HL-60/S4 treated with phorbol 12-myristate 13-acetate at 8.2 ng/mL for 4 days and 3 days (cell line): ENCODE data around the gene XDH.

ENCODE experiments used
- in situ Hi-C: fragments of 300-500 bp; cut with MboI; formaldehyde crosslinking; loops from 2 replicates; pipeline ENCODE4 v1.15.0; 2022; ENCODE audit warnings: low sequenced_read_pairs

Gene XDH

GRCh38 chr2:31414601-31415241 lies at the start of gene XDH:
TSS of gene XDH (minus strand) at chr2:31414742. CDS start at chr2:31414666, 76 bp downstream.
- in situ Hi-C loops = no loop called here

GRCh38 chr2:31457651-31458050 lies 43.1 kb upstream of the XDH start:
- in situ Hi-C loops = no loop called here

- in situ Hi-C loops = no loop called here
These were observed 32.3 kb upstream of the XDH start for GRCh38 chr2:31446848-31447247.

GRCh38 chr2:31442376-31442775 lies 27.8 kb upstream of the XDH start:
- in situ Hi-C loops = no loop called here

- in situ Hi-C loops = no loop called here
These were observed 26.2 kb upstream of the XDH start for GRCh38 chr2:31440764-31441163.

GRCh38 chr2:31434911-31435310 lies 20.4 kb upstream of the XDH start:
- in situ Hi-C loops = no loop called here

- in situ Hi-C loops = no loop called here
These were observed 19.0 kb upstream of the XDH start for GRCh38 chr2:31433541-31433940.

GRCh38 chr2:31430439-31431165 lies 16.1 kb upstream of the XDH start:
- in situ Hi-C loops = no loop called here

GRCh38 chr2:31429759-31430438 lies 15.4 kb upstream of the XDH start:
- in situ Hi-C loops = no loop called here

- in situ Hi-C loops = no loop called here
These were observed 14.5 kb upstream of the XDH start for GRCh38 chr2:31429040-31429439.

GRCh38 chr2:31428001-31428418 lies 13.5 kb upstream of the XDH start:
- in situ Hi-C loops = no loop called here

- in situ Hi-C loops = no loop called here
These were observed 11.6 kb upstream of the XDH start for GRCh38 chr2:31426096-31426495.

GRCh38 chr2:31421634-31422033 lies 7.1 kb upstream of the XDH start:
- in situ Hi-C loops = no loop called here

- in situ Hi-C loops = no loop called here
These were observed 6.4 kb upstream of the XDH start for GRCh38 chr2:31420936-31421335.

GRCh38 chr2:31419386-31419785 lies 4.8 kb upstream of the XDH start:
- in situ Hi-C loops = no loop called here

GRCh38 chr2:31415421-31415820 lies 879 bp upstream of the XDH start:
- in situ Hi-C loops = no loop called here

- in situ Hi-C loops = no loop called here
These were observed 536 bp downstream of the XDH start for GRCh38 chr2:31413862-31414550.

GRCh38 chr2:31413025-31413424 lies 1.5 kb downstream of the XDH start:
- in situ Hi-C loops = no loop called here

- in situ Hi-C loops = no loop called here
These were observed 2.8 kb downstream of the XDH start for GRCh38 chr2:31411771-31412170.

GRCh38 chr2:31406593-31407385 lies 7.8 kb downstream of the XDH start:
- in situ Hi-C loops = no loop called here

- in situ Hi-C loops = no loop called here
These were observed 9.7 kb downstream of the XDH start for GRCh38 chr2:31404827-31405226.
